H1 (cell line): ENCODE data around the gene ZNF524. TPM values are rescaled to one million over a fixed set of nuclear protein-coding genes. Genes with fewer than 3 reads are reported as not detected.
"Not testable (repeated sequence)": the region's sequence is repeated elsewhere in the genome, so short reads cannot be mapped to it uniquely, and the experiment has no call there.

Source experiments
- CTCF ChIA-PET: fragments of 300-600 bp; sonication (Branson Sonifier 250); formaldehyde crosslinking; loops from one replicate; lab custom pipeline; 2021; ENCODE audit not compliant: partially characterized antibody; lab: Charles Lee
- POLR2A ChIA-PET: fragments of 300-600 bp; sonication (Branson Sonifier 250); formaldehyde crosslinking; loops from one replicate; lab custom pipeline; 2021; ENCODE audit warnings: inconsistent platforms; ENCODE audit not compliant: partially characterized antibody; lab: Charles Lee
- DNase-seq, 2 experiments: peaks; one replicate each; pipeline versions ENCODE4 v3.0.0 to v3.0.0-alpha.2; 2010 to 2022; ENCODE audit warnings: low spot score in 2 of 2, low read depth in 1 of 2, mixed read lengths in 1 of 2
- FAIRE-seq: peaks from 2 replicates; lab custom pipeline; 2011; peaks lifted over from hg19 to GRCh38; lab: Jason Lieb, UNC
- H2AFZ ChIP-seq: 2 replicates; pipeline ENCODE4 v1.8.1; 2012; ENCODE audit warnings: low read length, inconsistent platforms
- H2AK5ac ChIP-seq: 2 replicates; pipeline ENCODE4 v1.6.1; 2013; ENCODE audit warnings: low read depth, low read length
- H2BK120ac ChIP-seq: replicated peaks from 2 replicates; pipeline ENCODE3; 2013; ENCODE audit warnings: low read depth, low read length, inconsistent platforms
- H2BK12ac ChIP-seq: 2 replicates; pipeline ENCODE4 v1.6.1; 2013; ENCODE audit warnings: low read depth, low read length
- H2BK15ac ChIP-seq: 2 replicates; pipeline ENCODE4 v1.6.1; 2013; ENCODE audit warnings: low read length
- H2BK20ac ChIP-seq: 2 replicates; pipeline ENCODE4 v1.6.1; 2013; ENCODE audit warnings: low read length
- H2BK5ac ChIP-seq: 2 replicates; pipeline ENCODE4 v1.6.1; 2013; ENCODE audit warnings: low read depth, low read length
- H3K14ac ChIP-seq: 2 replicates; pipeline ENCODE4 v1.6.1; 2013; ENCODE audit warnings: inconsistent platforms; ENCODE audit not compliant: insufficient read length
- H3K18ac ChIP-seq: 2 replicates; pipeline ENCODE4 v1.6.1; 2013; ENCODE audit warnings: low read length; ENCODE audit errors: extremely low read depth
- H3K23ac ChIP-seq: 2 replicates; pipeline ENCODE4 v1.6.1; 2013; ENCODE audit warnings: inconsistent platforms; ENCODE audit not compliant: insufficient read length
- H3K23me2 ChIP-seq: 2 replicates; pipeline ENCODE4 v1.6.1; 2013; ENCODE audit warnings: low read depth, low read length
- H3K27ac ChIP-seq: 2 replicates; pipeline ENCODE4 v1.6.1; 2011; ENCODE audit warnings: low read depth, low read length, inconsistent platforms
- H3K27me3 ChIP-seq, 4 experiments: replicated peaks in 1 of 4; 1 replicate in 1 of 4; 2 replicates in 3 of 4; pipeline versions ENCODE4 v1.6.1 to v1.8.1; 2011 to 2013; ENCODE audit warnings: low read length in 3 of 4, mild to moderate bottlenecking in 3 of 4, inconsistent platforms in 2 of 4, mixed read lengths in 2 of 4, moderate library complexity in 1 of 4; ENCODE audit not compliant: control insufficient read depth in 3 of 4, insufficient read depth in 3 of 4; ENCODE audit errors: extremely low read depth in 1 of 4
- H3K36me3 ChIP-seq, 4 experiments: 2 replicates each; pipeline versions ENCODE4 v1.6.1 to v1.8.1; 2011 to 2013; ENCODE audit warnings: mild to moderate bottlenecking in 4 of 4, low read length in 3 of 4, moderate library complexity in 2 of 4, control low read depth in 1 of 4, inconsistent platforms in 1 of 4; ENCODE audit not compliant: insufficient read depth in 4 of 4, control insufficient read depth in 2 of 4
- H3K4ac ChIP-seq: replicated peaks from 2 replicates; pipeline ENCODE3; 2013; ENCODE audit warnings: low read length, low read depth, mixed read lengths, inconsistent platforms; ENCODE audit not compliant: insufficient read length
- H3K4me1 ChIP-seq, 4 experiments: replicated peaks in 1 of 4; 1 replicate in 1 of 4; 2 replicates in 3 of 4; pipeline versions ENCODE4 v1.6.1 to v1.8.1; 2011 to 2013; ENCODE audit warnings: low read length in 3 of 4, inconsistent platforms in 2 of 4, mixed read lengths in 1 of 4; ENCODE audit not compliant: insufficient read depth in 4 of 4, control insufficient read depth in 3 of 4
- H3K4me2 ChIP-seq, 2 experiments: 2 replicates each; pipeline versions ENCODE4 v1.6.1 to v1.8.1; 2011 to 2013; ENCODE audit warnings: low read depth in 2 of 2, low read length in 2 of 2, control low read depth in 1 of 2, inconsistent platforms in 1 of 2, mild to moderate bottlenecking in 1 of 2; ENCODE audit not compliant: insufficient read depth in 1 of 2
- H3K4me3 ChIP-seq, 4 experiments: fragments of 200-600, 300-600 bp in 1 of 4; sonication (generic), shearing (Covaris generic), sonication (Bioruptor Twin) in 1 of 4; 2 replicates each; pipeline versions ENCODE4 v1.5.1 to v1.8.1; 2011 to 2016; ENCODE audit warnings: low read length in 4 of 4, low read depth in 3 of 4, control low read depth in 2 of 4, inconsistent platforms in 2 of 4, mild to moderate bottlenecking in 2 of 4, mixed read lengths in 1 of 4, moderate library complexity in 1 of 4; ENCODE audit not compliant: insufficient read depth in 2 of 4; ENCODE audit errors: extremely low read depth in 1 of 4
- H3K56ac ChIP-seq: replicated peaks from 2 replicates; pipeline ENCODE3; 2013; ENCODE audit warnings: low read depth, mild to moderate bottlenecking, mixed read lengths, low read length, inconsistent platforms; ENCODE audit not compliant: insufficient read length
- H3K79me1 ChIP-seq: 2 replicates; pipeline ENCODE4 v1.6.1; 2013; ENCODE audit warnings: low read depth, low read length, control low read depth
- H3K79me2 ChIP-seq, 2 experiments: 2 replicates each; pipeline versions ENCODE4 v1.6.1 to v1.8.1; 2012 to 2013; ENCODE audit warnings: low read length in 2 of 2, mild to moderate bottlenecking in 2 of 2, inconsistent platforms in 1 of 2; ENCODE audit not compliant: insufficient read depth in 2 of 2, control insufficient read depth in 1 of 2
- H3K9ac ChIP-seq, 4 experiments: replicated peaks in 1 of 4; 1 replicate in 1 of 4; 2 replicates in 3 of 4; pipeline versions ENCODE4 v1.6.1 to v1.8.1; 2011 to 2013; ENCODE audit warnings: low read depth in 3 of 4, low read length in 3 of 4, control low read depth in 2 of 4, mild to moderate bottlenecking in 2 of 4, moderate library complexity in 2 of 4, inconsistent platforms in 1 of 4; ENCODE audit errors: extremely low read depth in 1 of 4
- H3K9me3 ChIP-seq, 2 experiments: 2 replicates each; pipeline versions ENCODE4 v1.6.1 to v1.8.1; 2012 to 2013; ENCODE audit warnings: mild to moderate bottlenecking in 2 of 2, moderate library complexity in 2 of 2, control low read depth in 1 of 2, inconsistent platforms in 1 of 2, low read depth in 1 of 2, low read length in 1 of 2, mixed read lengths in 1 of 2; ENCODE audit not compliant: insufficient read depth in 2 of 2
- H4K20me1 ChIP-seq, 2 experiments: replicated peaks in 1 of 2; 2 replicates each; pipeline versions ENCODE3 to v1.8.1; 2011 to 2013; ENCODE audit warnings: inconsistent platforms in 2 of 2, low read length in 2 of 2, mild to moderate bottlenecking in 1 of 2; ENCODE audit not compliant: insufficient read depth in 2 of 2, control insufficient read depth in 1 of 2
- H4K5ac ChIP-seq: 2 replicates; pipeline ENCODE4 v1.6.1; 2013; ENCODE audit warnings: low read length, low read depth, mixed read lengths, inconsistent platforms; ENCODE audit not compliant: insufficient read length
- H4K8ac ChIP-seq: 2 replicates; pipeline ENCODE4 v1.8.0; 2013; ENCODE audit warnings: mild to moderate bottlenecking, moderate library complexity, low read length, inconsistent platforms; ENCODE audit not compliant: insufficient read depth; ENCODE audit errors: extremely low read depth
- H4K91ac ChIP-seq: replicated peaks from 2 replicates; pipeline ENCODE3; 2013; ENCODE audit warnings: low read length, mixed read lengths, inconsistent platforms; ENCODE audit not compliant: insufficient read length
- WGBS, 2 experiments: shearing (Covaris generic) in 1 of 2; methylation state at CpG; one replicate each; pipeline versions ENCODE4 v1.1.6 to v1.1.7; 2013 to 2015; ENCODE audit warnings: low lambda C conversion rate in 2 of 2, mixed read lengths in 2 of 2, inconsistent platforms in 1 of 2, low coverage in 1 of 2, missing lambda C conversion rate in 1 of 2; ENCODE audit not compliant: insufficient replicate concordance in 2 of 2, insufficient coverage in 1 of 2, insufficient read length in 1 of 2; ENCODE audit errors: extremely low coverage in 1 of 2, missing lambda C conversion rate in 1 of 2; 5-methylcytosine and 5-hydroxymethylcytosine counted together
- polyA plus RNA-seq, 7 experiments: library from polyadenylated mRNA; depleted of rRNA in 3 of 7; stranded (reverse) in 5 of 7; unstranded in 2 of 7; fragments of >200 nt in 5 of 7; fragments of 200-250 nt in 2 of 7; gene quantifications; 1 replicate in 5 of 7; 2 replicates in 1 of 7; 4 replicates in 1 of 7; pipeline versions ENCODE4 v1.2.1 to v1.2.3, GENCODE V29; 2011 to 2013; ENCODE audit warnings: missing spikeins in 2 of 7, mixed read lengths in 2 of 7
- total RNA-seq: library from RNA; stranded (reverse); fragmentation: NEBNext Ultra II Directional; extraction: Animal tissue kit (Norgen Biotek cat#: 25700); gene quantifications from 2 replicates; pipeline ENCODE4 v1.2.1, GENCODE V29; 2021

ZNF524 gene
- total and polyA plus RNA-seq, 2 of the 8 experiments (the other 6 are each of a cell fraction or from before 2014, with no cell fraction given), result 4.4 to 4.7 TPM

DNA sequence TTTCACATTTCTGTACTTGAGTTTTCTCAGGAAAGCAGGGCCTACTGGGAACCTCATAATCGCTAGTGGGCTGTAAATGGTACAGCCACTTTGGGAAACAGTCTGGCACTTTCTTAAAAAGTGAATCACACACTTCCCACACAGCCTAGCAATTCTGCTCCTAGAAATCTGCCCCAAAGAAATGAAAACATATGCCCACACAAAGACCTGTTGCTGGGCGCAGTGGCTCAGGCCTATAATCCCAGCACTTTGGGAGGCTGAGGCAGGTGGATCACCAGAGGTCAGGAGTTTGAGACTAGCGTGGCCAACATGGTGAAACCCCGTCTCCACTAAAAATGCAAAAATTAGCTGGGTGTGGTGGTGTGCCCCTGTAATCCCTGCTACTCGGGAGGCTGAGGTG, 30.6 kb upstream of the ZNF524 start:
- H3K9ac ChIP-seq, H2BK20ac ChIP-seq, FAIRE-seq, H2BK12ac ChIP-seq, H3K23ac ChIP-seq, H3K23me2 ChIP-seq, H2AK5ac ChIP-seq, H4K91ac ChIP-seq, H3K14ac ChIP-seq, H2BK120ac ChIP-seq, H3K56ac ChIP-seq, H3K4me1 ChIP-seq, H3K4me3 ChIP-seq, H4K20me1 ChIP-seq, H3K79me2 ChIP-seq, H3K4me2 ChIP-seq, DNase-seq, H3K79me1 ChIP-seq, POLR2A ChIA-PET, H3K9me3 ChIP-seq, H3K18ac ChIP-seq, H3K36me3 ChIP-seq, H3K27ac ChIP-seq, H3K27me3 ChIP-seq, H2BK5ac ChIP-seq, H4K5ac ChIP-seq, H4K8ac ChIP-seq, H3K4ac ChIP-seq, H2AFZ ChIP-seq, H2BK15ac ChIP-seq: not testable (repeated sequence)
- CTCF ChIA-PET, result interaction anchor here (1.6 kb wide), 1 partner anchor 65 kb away, joined by 3 read pairs; no protein-coding TSS in a partner anchor
- WGBS, 2 experiments, result 86% methylated on average over 5 of the region's 5 CpGs; no CpG with 5 or more reads in 1 of the 2 experiments

DNA sequence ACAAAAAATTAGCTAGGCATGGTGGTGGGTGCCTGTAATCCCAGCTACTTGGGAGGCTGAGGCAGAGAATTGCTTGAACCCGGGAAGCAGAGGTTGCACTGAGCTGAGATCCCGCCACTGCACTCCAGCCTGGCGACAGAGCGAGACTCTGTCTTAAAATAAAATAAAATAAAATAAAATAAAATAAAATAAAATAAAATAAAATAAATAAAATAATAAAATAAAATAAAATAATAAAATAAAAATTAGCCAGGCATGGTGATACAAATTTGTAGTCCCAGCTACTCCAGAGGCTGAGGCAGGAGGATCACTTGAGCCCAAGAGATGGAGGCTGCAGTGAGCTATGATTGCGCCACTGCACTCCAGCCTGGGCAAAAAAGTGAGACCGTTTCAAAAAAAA, 26.2 kb upstream of the ZNF524 start:
- H3K56ac ChIP-seq, H2AFZ ChIP-seq, H3K4me2 ChIP-seq, H3K4ac ChIP-seq, H3K23me2 ChIP-seq, H3K27me3 ChIP-seq, H3K9me3 ChIP-seq, H2BK12ac ChIP-seq, H3K4me3 ChIP-seq, H2BK20ac ChIP-seq, DNase-seq, H3K23ac ChIP-seq, H3K27ac ChIP-seq, H2BK15ac ChIP-seq, H3K9ac ChIP-seq, H3K4me1 ChIP-seq, H3K14ac ChIP-seq, H2BK120ac ChIP-seq, H3K79me1 ChIP-seq, H2AK5ac ChIP-seq, FAIRE-seq, H4K8ac ChIP-seq, H3K18ac ChIP-seq, H2BK5ac ChIP-seq, H4K5ac ChIP-seq, H4K20me1 ChIP-seq, H4K91ac ChIP-seq, H3K79me2 ChIP-seq: not testable (repeated sequence)
- POLR2A ChIA-PET, result interaction anchor here (0.7 to 1.3 kb wide), 3 partner anchors 9 to 25 kb away, joined by 3 to 5 read pairs (median 3); partner anchors contain the start of gene FIZ1
- H3K36me3 ChIP-seq, result peaks cover 7 to 19% (median 9%) of the 10 kb centered on the region in 4 experiments; a peak in 7 of 8 replicates
- WGBS, 2 experiments, result 92% methylated on average over 6 of the region's 6 CpGs; no CpG with 5 or more reads in 1 of the 2 experiments
- CTCF ChIA-PET, result interaction anchor here (1.0 to 1.5 kb wide), 4 partner anchors 16 to 106 kb away, joined by 3 read pairs; no protein-coding TSS in a partner anchor
